ENCODE results near the gene P2RY12.

P2RY12 gene

DNA sequence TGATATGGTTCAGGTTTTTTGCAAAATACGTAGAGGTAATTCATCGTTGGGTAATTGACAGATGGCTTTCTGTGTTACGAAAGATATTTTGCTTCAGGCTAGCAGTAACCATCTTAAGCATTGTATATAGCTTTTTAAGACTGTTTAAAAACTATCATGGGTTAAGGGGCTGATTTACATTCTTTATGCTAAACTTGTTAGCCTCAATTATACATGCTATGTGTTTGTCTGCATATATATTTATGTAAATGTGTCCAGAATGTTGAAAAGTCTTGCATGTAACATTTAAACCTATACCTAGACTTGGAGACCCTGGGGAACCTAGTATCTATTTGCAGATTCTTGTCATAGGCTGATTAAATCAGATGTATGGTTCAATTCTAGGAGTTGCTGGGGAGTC is 95.1 kb downstream of the P2RY12 start:
- ChIA-PET CTCF (interaction anchor here (0.6 to 0.7 kb wide), 2 partner anchors 559 to 1565 kb away, joined by 3 to 7 read pairs; no protein-coding TSS in a partner anchor), POLR2A (no interaction called here)
- Histone ChIP-seq H3K27ac (ENCODE audit: extremely low read depth, low read depth, low read length) (no peak overlapping the region), H3K4me1 (ENCODE audit: control insufficient read depth, insufficient read depth, low read length) (no peaks in the 10 kb centered on the region), H3K9me3 (ENCODE audit: control insufficient read depth, insufficient read depth, low read depth, low read length) (no peaks in the 10 kb centered on the region), H3K36me3 (ENCODE audit: control insufficient read depth in 2 of 2, insufficient read depth in 1 of 2, low read length in 2 of 2) (no peaks in the 10 kb centered on the region), H3K4me3 (ENCODE audit: low read depth, low read length) (no peak overlapping the region)
- TF ChIP-seq, protein P1, sequence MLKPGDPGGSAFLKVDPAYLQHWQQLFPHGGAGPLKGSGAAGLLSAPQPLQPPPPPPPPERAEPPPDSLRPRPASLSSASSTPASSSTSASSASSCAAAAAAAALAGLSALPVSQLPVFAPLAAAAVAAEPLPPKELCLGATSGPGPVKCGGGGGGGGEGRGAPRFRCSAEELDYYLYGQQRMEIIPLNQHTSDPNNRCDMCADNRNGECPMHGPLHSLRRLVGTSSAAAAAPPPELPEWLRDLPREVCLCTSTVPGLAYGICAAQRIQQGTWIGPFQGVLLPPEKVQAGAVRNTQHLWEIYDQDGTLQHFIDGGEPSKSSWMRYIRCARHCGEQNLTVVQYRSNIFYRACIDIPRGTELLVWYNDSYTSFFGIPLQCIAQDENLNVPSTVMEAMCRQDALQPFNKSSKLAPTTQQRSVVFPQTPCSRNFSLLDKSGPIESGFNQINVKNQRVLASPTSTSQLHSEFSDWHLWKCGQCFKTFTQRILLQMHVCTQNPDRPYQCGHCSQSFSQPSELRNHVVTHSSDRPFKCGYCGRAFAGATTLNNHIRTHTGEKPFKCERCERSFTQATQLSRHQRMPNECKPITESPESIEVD (tag by site-specific recombination; IDR thresholded peaks at IDR 0.05), result no peak
- TF ChIP-seq ZFHX2 (tag by site-specific recombination; conservative IDR thresholded peaks at IDR 0.05), result no peak

Measured in HEK293 (cell line).